ENCODE measurements around the gene NBAS. TPM values are rescaled to one million over a fixed set of nuclear protein-coding genes. Genes with fewer than 3 reads are reported as not detected.

Gene NBAS
- total RNA-seq, 1 donor from 2014 or later: 61.6 TPM

GRCh38 chr2:15178946-15179345 lies 382.2 kb downstream of the NBAS start:
- TF ChIP-seq, protein P1, sequence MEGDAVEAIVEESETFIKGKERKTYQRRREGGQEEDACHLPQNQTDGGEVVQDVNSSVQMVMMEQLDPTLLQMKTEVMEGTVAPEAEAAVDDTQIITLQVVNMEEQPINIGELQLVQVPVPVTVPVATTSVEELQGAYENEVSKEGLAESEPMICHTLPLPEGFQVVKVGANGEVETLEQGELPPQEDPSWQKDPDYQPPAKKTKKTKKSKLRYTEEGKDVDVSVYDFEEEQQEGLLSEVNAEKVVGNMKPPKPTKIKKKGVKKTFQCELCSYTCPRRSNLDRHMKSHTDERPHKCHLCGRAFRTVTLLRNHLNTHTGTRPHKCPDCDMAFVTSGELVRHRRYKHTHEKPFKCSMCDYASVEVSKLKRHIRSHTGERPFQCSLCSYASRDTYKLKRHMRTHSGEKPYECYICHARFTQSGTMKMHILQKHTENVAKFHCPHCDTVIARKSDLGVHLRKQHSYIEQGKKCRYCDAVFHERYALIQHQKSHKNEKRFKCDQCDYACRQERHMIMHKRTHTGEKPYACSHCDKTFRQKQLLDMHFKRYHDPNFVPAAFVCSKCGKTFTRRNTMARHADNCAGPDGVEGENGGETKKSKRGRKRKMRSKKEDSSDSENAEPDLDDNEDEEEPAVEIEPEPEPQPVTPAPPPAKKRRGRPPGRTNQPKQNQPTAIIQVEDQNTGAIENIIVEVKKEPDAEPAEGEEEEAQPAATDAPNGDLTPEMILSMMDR (conservative IDR thresholded peaks at IDR 0.05): no peak
- Mint-ChIP-seq H3K9me3 (no peaks in the 10 kb centered on the region), H3K27ac (ENCODE audit: unreplicated experiment) (no peak overlapping the region)

DNA sequence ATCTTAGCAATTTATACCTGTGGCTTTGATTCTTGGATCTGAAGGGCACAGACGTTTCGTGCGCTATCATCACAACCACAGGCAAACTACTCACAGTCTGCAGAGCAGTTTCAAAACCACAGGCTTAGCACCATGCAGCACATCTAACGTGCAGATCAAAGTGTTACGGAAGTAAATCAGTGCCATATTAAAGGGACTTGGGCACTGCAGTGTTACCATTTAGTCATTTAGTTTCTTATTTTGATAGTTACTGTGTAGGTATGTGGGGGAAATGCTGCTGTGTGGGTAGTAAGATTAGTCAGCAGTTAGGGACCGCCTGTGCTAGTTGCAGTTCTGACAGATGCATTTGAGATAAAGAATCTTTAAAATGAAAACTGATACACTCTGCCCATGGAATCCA lies 384.0 kb downstream of the NBAS start:
- no peaks in the 10 kb centered on the region for H3K27me3 Mint-ChIP-seq (ENCODE audit: low read depth)
- peaks cover 4% of the 10 kb centered on the region for H3K36me3 Mint-ChIP-seq (ENCODE audit: low read depth)
- H3K4me3 Mint-ChIP-seq: no peak overlapping the region
- TF ChIP-seq, protein P1 (conservative IDR thresholded peaks at IDR 0.05): no peak
- no peak for DNase-seq (ENCODE audit: low read depth, low spot score)
- H3K27ac Mint-ChIP-seq (ENCODE audit: unreplicated experiment): no peak overlapping the region
- H3K9me3 Mint-ChIP-seq: no peaks in the 10 kb centered on the region
- H3K4me1 Mint-ChIP-seq: no peaks in the 10 kb centered on the region

More at GRCh38 chr2:15178946-15179345, 382.2 kb downstream of the NBAS start:
- Mint-ChIP-seq H3K27me3 (ENCODE audit: low read depth) (no peaks in the 10 kb centered on the region), H3K36me3 (ENCODE audit: low read depth) (peaks cover 4% of the 10 kb centered on the region), H3K4me1 (no peaks in the 10 kb centered on the region), H3K4me3 (no peak overlapping the region)
- no peak for DNase-seq (ENCODE audit: low read depth, low spot score)

DNA sequence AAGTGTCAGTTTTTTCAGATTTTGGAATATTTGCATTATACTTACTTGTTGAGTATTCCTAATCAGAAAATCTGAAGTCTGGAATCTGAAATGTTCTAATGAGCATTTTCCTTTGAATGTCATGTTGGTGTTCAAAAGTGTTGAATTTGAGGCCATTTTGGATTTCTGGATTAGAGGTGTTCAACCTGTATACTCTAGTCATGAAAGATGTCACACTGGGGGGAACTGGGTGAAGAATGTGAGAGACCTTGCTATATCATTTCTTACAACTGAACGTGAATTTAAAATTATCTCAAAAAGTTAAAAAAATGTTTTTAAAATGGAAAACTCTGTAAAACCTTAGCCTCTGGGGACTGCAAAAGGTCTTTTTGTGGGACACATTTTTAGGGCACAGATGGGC lies 384.5 kb downstream of the NBAS start:
- TF ChIP-seq, protein P1 (conservative IDR thresholded peaks at IDR 0.05): no peak
- no peak overlapping the region for H3K4me3 Mint-ChIP-seq
- DNase-seq (ENCODE audit: low read depth, low spot score): no peak
- no peak overlapping the region for H3K27ac Mint-ChIP-seq (ENCODE audit: unreplicated experiment)
- no peaks in the 10 kb centered on the region for H3K27me3 Mint-ChIP-seq (ENCODE audit: low read depth)
- no peaks in the 10 kb centered on the region for H3K4me1 Mint-ChIP-seq
- no peaks in the 10 kb centered on the region for H3K9me3 Mint-ChIP-seq
- H3K36me3 Mint-ChIP-seq (ENCODE audit: low read depth): peaks cover 4% of the 10 kb centered on the region

- H3K4me1 Mint-ChIP-seq: peaks cover 17% of the 10 kb centered on the region
- peaks cover 4% of the 10 kb centered on the region for H3K36me3 Mint-ChIP-seq (ENCODE audit: low read depth)
- H3K27ac Mint-ChIP-seq (ENCODE audit: unreplicated experiment): no peak overlapping the region
- H3K27me3 Mint-ChIP-seq (ENCODE audit: low read depth): no peaks in the 10 kb centered on the region
- no peaks in the 10 kb centered on the region for H3K9me3 Mint-ChIP-seq
- TF ChIP-seq, protein P1 (conservative IDR thresholded peaks at IDR 0.05): no peak
- H3K4me3 Mint-ChIP-seq: no peak overlapping the region
- DNase-seq (ENCODE audit: low read depth, low spot score): no peak
Measured at GRCh38 chr2:15174567-15174966, 386.6 kb downstream of the NBAS start.

DNA sequence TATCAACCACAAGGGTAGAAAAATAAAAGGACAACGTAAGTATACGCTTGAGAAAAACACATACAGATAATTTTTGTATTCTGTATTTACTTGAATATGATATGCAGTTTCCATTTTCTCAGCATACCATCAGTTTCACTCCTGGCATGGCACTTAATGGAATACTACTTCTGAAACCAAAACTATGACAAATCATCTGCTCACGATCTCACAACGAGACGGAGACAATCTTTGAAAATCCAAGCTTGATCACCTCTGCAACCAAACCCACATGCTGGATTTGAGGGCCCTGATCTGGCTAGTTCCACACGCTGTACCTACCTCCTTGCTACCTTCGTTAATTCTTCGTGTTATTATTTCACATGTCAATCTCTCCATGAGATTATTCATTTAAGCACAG lies 387.6 kb downstream of the NBAS start:
- TF ChIP-seq, protein P1 (conservative IDR thresholded peaks at IDR 0.05): no peak
- Mint-ChIP-seq H3K4me3 (no peak overlapping the region), H3K27me3 (ENCODE audit: low read depth) (no peaks in the 10 kb centered on the region), H3K36me3 (ENCODE audit: low read depth) (peaks cover 4% of the 10 kb centered on the region), H3K4me1 (peaks cover 27% of the 10 kb centered on the region), H3K27ac (ENCODE audit: unreplicated experiment) (no peak overlapping the region), H3K9me3 (no peaks in the 10 kb centered on the region)
- DNase-seq (ENCODE audit: low read depth, low spot score): no peak

DNA sequence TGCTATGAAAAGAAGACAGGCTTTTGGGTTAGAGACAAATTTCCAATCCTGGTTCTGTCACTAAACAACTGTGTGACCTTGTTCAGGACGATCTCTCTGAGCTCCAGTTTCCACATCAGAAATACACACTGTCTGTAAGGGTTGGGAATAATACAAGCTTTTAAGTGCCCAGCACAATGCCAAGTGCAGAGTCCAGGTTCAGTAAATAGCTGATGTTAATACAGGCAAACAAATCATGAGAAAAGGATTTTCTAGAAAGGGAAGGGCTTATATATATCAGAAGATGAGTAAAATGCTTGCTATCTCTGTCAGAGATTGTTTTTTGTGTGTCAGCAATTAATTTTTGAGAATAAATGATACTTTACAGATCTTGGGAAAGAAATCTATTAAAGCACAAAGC lies 388.3 kb downstream of the NBAS start:
- Mint-ChIP-seq H3K36me3 (ENCODE audit: low read depth) (peaks cover 4% of the 10 kb centered on the region), H3K4me1 (peaks cover 27% of the 10 kb centered on the region), H3K27ac (ENCODE audit: unreplicated experiment) (no peak overlapping the region), H3K27me3 (ENCODE audit: low read depth) (no peaks in the 10 kb centered on the region), H3K9me3 (no peaks in the 10 kb centered on the region), H3K4me3 (no peak overlapping the region)
- DNase-seq (ENCODE audit: low read depth, low spot score): no peak
- TF ChIP-seq, protein P1 (conservative IDR thresholded peaks at IDR 0.05): no peak
